ENCODE measurements around the gene CILP2. TPM values are rescaled to one million over a fixed set of nuclear protein-coding genes. Genes with fewer than 3 reads are reported as not detected.
A peak's percentile ranks its signal among the peaks of the same experiment; 100 is the strongest.

CILP2 gene
- polyA plus RNA-seq, 1 of the 3 experiments (the other 2 are of a cell fraction), result 1.9 TPM

DNA sequence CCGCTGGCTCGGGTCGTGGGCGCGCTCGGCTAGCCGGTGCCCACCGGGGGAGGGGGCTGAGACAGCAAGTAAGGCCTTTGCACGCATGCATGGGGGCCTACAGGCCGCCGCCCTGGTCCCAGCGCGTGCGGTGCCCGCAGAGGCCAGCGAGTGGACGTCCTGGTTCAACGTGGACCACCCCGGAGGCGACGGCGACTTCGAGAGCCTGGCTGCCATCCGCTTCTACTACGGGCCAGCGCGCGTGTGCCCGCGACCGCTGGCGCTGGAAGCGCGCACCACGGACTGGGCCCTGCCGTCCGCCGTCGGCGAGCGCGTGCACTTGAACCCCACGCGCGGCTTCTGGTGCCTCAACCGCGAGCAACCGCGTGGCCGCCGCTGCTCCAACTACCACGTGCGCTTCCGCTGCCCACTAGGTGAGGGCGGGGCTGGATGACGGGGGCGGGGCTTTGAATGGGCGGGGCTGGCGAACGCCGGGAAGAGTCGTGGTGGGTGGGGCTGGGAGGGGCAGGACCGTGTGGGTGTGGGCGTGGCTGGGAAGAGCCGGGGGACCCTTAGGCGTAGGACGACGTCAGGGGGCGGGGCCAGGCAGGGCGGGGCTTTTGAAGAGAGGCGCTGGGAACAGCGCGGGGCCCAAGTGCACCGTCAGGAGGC, 2.1 kb downstream of the CILP2 start:
- no peaks in the 10 kb centered on the region for H3K9me3 ChIP-seq
- peak overlapping the region in 1 of 2 experiments; percentile 34; a peak in 1 of 4 replicates for H3K4me3 ChIP-seq (ENCODE audit: low read depth in 2 of 2, low read length in 1 of 2)
- no peaks in the 10 kb centered on the region for H3K36me3 ChIP-seq (replicated peaks in 1 of 2; ENCODE audit: control insufficient read depth in 1 of 2, insufficient read depth in 2 of 2, low read length in 1 of 2)
- no peaks in the 10 kb centered on the region for H3K9me2 ChIP-seq
- no peak overlapping the region for H3K9ac ChIP-seq
- H4K20me1 ChIP-seq (ENCODE audit: insufficient read depth), result no peaks in the 10 kb centered on the region
- peaks cover 0 to 23% of the 10 kb centered on the region in 2 experiments; a peak in 1 of 4 replicates for H3K4me1 ChIP-seq (ENCODE audit: control insufficient read depth in 1 of 2, insufficient read depth in 2 of 2, low read depth in 1 of 2, low read length in 1 of 2)
- no peaks in the 10 kb centered on the region for H3K79me2 ChIP-seq (ENCODE audit: insufficient read depth)
- no peaks in the 10 kb centered on the region for H3K27me3 ChIP-seq (ENCODE audit: insufficient read depth)
- peak; percentile 93 for DNase-seq
- CTCF ChIA-PET, result interaction anchor here (0.6 to 15.3 kb wide), 4 partner anchors 8 to 163 kb away, joined by 3 to 258 read pairs (median 7); partner anchors contain the start of gene GMIP
- H3F3A ChIP-seq (replicated peaks; ENCODE audit: insufficient read depth), result no peaks in the 10 kb centered on the region
- 52% methylated on average over 44 of the region's 74 CpGs for WGBS (ENCODE audit: low lambda C conversion rate)
- H3K4me2 ChIP-seq, result no peak overlapping the region
- no peak overlapping the region for H3K27ac ChIP-seq (ENCODE audit: low read depth in 2 of 2, low read length in 1 of 2)
- POLR2A ChIA-PET, result interaction anchor here (1.3 kb wide), 1 partner anchor 11 kb away, joined by 5 read pairs; no protein-coding TSS in a partner anchor
- no peak overlapping the region for H2AFZ ChIP-seq (ENCODE audit: low read depth)
- TF ChIP-seq RAD21 (IDR thresholded peaks at IDR 0.05; ENCODE audit: low read length) (no peak), NFIC (IDR thresholded peaks at IDR 0.05; ENCODE audit: borderline replicate concordance) (no peak), POLR2AphosphoS5 (IDR thresholded peaks at IDR 0.05; ENCODE audit: low read depth, low read length) (no peak), TAF1 (IDR thresholded peaks at IDR 0.05; ENCODE audit: borderline replicate concordance, low read depth, low read length) (no peak), MEF2A (IDR thresholded peaks at IDR 0.05; ENCODE audit: borderline replicate concordance, low read depth) (no peak)
- TF ChIP-seq, protein P1, sequence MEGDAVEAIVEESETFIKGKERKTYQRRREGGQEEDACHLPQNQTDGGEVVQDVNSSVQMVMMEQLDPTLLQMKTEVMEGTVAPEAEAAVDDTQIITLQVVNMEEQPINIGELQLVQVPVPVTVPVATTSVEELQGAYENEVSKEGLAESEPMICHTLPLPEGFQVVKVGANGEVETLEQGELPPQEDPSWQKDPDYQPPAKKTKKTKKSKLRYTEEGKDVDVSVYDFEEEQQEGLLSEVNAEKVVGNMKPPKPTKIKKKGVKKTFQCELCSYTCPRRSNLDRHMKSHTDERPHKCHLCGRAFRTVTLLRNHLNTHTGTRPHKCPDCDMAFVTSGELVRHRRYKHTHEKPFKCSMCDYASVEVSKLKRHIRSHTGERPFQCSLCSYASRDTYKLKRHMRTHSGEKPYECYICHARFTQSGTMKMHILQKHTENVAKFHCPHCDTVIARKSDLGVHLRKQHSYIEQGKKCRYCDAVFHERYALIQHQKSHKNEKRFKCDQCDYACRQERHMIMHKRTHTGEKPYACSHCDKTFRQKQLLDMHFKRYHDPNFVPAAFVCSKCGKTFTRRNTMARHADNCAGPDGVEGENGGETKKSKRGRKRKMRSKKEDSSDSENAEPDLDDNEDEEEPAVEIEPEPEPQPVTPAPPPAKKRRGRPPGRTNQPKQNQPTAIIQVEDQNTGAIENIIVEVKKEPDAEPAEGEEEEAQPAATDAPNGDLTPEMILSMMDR (IDR thresholded peaks at IDR 0.05), result no peak
- TF ChIP-seq, protein P2, sequence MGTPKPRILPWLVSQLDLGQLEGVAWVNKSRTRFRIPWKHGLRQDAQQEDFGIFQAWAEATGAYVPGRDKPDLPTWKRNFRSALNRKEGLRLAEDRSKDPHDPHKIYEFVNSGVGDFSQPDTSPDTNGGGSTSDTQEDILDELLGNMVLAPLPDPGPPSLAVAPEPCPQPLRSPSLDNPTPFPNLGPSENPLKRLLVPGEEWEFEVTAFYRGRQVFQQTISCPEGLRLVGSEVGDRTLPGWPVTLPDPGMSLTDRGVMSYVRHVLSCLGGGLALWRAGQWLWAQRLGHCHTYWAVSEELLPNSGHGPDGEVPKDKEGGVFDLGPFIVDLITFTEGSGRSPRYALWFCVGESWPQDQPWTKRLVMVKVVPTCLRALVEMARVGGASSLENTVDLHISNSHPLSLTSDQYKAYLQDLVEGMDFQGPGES (IDR thresholded peaks at IDR 0.05; ENCODE audit: low read depth, low read length), result no peak
- TF ChIP-seq, protein P3, sequence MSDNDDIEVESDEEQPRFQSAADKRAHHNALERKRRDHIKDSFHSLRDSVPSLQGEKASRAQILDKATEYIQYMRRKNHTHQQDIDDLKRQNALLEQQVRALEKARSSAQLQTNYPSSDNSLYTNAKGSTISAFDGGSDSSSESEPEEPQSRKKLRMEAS (IDR thresholded peaks at IDR 0.05; ENCODE audit: low read depth), result no peak
- TF ChIP-seq, protein P4, sequence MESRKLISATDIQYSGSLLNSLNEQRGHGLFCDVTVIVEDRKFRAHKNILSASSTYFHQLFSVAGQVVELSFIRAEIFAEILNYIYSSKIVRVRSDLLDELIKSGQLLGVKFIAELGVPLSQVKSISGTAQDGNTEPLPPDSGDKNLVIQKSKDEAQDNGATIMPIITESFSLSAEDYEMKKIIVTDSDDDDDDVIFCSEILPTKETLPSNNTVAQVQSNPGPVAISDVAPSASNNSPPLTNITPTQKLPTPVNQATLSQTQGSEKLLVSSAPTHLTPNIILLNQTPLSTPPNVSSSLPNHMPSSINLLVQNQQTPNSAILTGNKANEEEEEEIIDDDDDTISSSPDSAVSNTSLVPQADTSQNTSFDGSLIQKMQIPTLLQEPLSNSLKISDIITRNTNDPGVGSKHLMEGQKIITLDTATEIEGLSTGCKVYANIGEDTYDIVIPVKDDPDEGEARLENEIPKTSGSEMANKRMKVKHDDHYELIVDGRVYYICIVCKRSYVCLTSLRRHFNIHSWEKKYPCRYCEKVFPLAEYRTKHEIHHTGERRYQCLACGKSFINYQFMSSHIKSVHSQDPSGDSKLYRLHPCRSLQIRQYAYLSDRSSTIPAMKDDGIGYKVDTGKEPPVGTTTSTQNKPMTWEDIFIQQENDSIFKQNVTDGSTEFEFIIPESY (IDR thresholded peaks at IDR 0.05; ENCODE audit: borderline replicate concordance, low read depth), result no peak
